CD4-positive, alpha-beta T cell (primary cell): ENCODE data around the gene TMEM269. TPM values are rescaled to one million over a fixed set of nuclear protein-coding genes. Genes with fewer than 3 reads are reported as not detected.

ENCODE experiments used
- ATAC-seq: fragments of 200-7000 bp; cut with Tn5 transposase; one replicate; pipeline ENCODE4 v1.10.0; 2022; ENCODE audit warnings: mild to moderate bottlenecking; ENCODE audit not compliant: poor library complexity
- CTCF ChIA-PET: fragments of 350-600 bp; sonication (Branson Sonifier 250); formaldehyde crosslinking; loops from one replicate; lab custom pipeline; 2021; ENCODE audit warnings: antibody characterized with exemption, inconsistent platforms; lab: Charles Lee
- POLR2A ChIA-PET: fragments of 350-600 bp; sonication (Branson Sonifier 250); formaldehyde crosslinking; loops from one replicate; lab custom pipeline; 2021; ENCODE audit warnings: antibody characterized with exemption, inconsistent platforms; lab: Charles Lee
- DNase-seq, 14 experiments: peaks; one replicate each; pipeline ENCODE4 v3.0.0-alpha.2; 2013 to 2020; ENCODE audit warnings: mixed read lengths in 2 of 14
- H3K27ac ChIP-seq, 2 donors: one replicate each; pipeline versions ENCODE4 v1.5.1 to v1.7.0; 2013; ENCODE audit warnings: low read length in 2 of 2, low read depth in 1 of 2, mild to moderate bottlenecking in 1 of 2
- H3K27me3 ChIP-seq, 2 experiments: 1 replicate in 1 of 2; 2 replicates in 1 of 2; pipeline versions ENCODE4 v1.6.1 to v1.7.0; 2013; ENCODE audit warnings: low read length in 2 of 2, control low read depth in 1 of 2, mild to moderate bottlenecking in 1 of 2, moderate library complexity in 1 of 2; ENCODE audit not compliant: insufficient read depth in 2 of 2, control insufficient read depth in 1 of 2
- H3K36me3 ChIP-seq: one replicate; pipeline ENCODE4 v1.6.1; 2013; ENCODE audit warnings: low read length, control low read depth; ENCODE audit not compliant: insufficient read depth
- H3K4me1 ChIP-seq: one replicate; pipeline ENCODE4 v1.6.1; 2013; ENCODE audit warnings: low read length, control low read depth; ENCODE audit not compliant: insufficient read depth
- H3K4me3 ChIP-seq: one replicate; pipeline ENCODE4 v1.5.1; 2013; ENCODE audit warnings: mild to moderate bottlenecking, low read length, moderate library complexity
- H3K9me3 ChIP-seq, 2 experiments: 1 replicate in 1 of 2; 2 replicates in 1 of 2; pipeline versions ENCODE4 v1.6.1 to v1.7.0; 2013; ENCODE audit warnings: low read length in 2 of 2, mild to moderate bottlenecking in 2 of 2, control low read depth in 1 of 2, moderate library complexity in 1 of 2; ENCODE audit not compliant: control insufficient read depth in 1 of 2, insufficient read depth in 1 of 2
- H3K27ac Mint-ChIP-seq: one replicate; pipeline ENCODE4 v1.8.0; 2020; ENCODE audit warnings: mixed read lengths
- H3K27me3 Mint-ChIP-seq: one replicate; pipeline ENCODE4 v1.8.0; 2021; ENCODE audit warnings: mixed read lengths
- H3K36me3 Mint-ChIP-seq: one replicate; pipeline ENCODE4 v1.8.0; 2021; ENCODE audit warnings: low read depth, mixed read lengths
- H3K4me1 Mint-ChIP-seq: one replicate; pipeline ENCODE4 v1.8.0; 2021; ENCODE audit warnings: low read depth, mixed read lengths
- H3K4me3 Mint-ChIP-seq: one replicate; pipeline ENCODE4 v1.8.0; 2020; ENCODE audit warnings: mild to moderate bottlenecking, mixed read lengths
- H3K9me3 Mint-ChIP-seq: one replicate; pipeline ENCODE4 v1.8.0; 2020; ENCODE audit warnings: mixed read lengths
- CTCF ChIP-seq: fragments of 200-600 bp; IDR thresholded peaks from one replicate; pipeline ENCODE4 v1.8.0; 2022; ENCODE audit warnings: antibody characterized with exemption, mild to moderate bottlenecking
- intact Hi-C, 2 experiments: fragments of 100-400 bp; cut with DNase I in 1 of 2; cut with micrococcal nuclease in 1 of 2; formaldehyde crosslinking; loops; one replicate each; pipeline versions ENCODE4 v1.15.1 to v1.9.0; 2023 to 2025; cut with DNase I, micrococcal nuclease
- total RNA-seq, 174 experiments: library from RNA in 2 of 174; stranded (reverse) in 2 of 174; gene quantifications; one replicate each; pipeline ENCODE4 v1.2.3 and lab custom pipeline; 2021 to 2026

The TMEM269 gene
- total RNA-seq, 2 experiments from 2014 or later = 0.60 to 1.1 TPM

DNA sequence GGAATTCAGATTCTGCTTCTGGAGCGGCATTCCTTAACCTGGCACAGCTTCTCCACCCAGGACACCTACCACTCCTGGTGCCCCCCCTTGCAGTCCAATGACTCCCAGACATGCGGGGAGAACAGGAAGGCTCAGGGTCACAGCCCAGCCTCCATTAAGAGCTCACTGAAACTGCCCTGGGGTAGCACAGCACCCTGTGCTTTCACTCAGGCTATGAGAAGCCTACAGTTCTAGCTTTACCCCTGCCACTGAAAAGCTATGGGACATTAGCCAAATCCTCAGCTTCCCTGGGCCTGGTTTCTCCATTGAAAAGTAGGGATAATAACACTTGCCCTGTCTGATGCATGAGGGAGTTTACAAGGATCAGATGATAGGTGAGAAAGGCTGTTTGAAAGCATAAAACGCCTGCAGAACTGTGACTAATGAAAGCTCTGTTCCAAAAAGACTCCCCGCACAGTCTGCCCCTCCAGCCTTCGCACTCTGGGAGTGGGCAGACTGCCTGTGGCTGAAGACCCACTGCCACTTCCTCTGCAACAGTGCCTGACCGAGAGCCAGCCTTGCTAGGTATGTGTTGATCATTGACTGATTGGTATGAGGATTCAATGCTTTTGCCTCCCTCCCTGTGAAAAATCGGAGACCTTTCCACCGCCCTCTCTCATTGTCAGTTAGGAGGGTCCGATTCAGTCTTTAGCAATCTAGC lies 42.0 kb upstream of the TMEM269 start:
- Mint-ChIP-seq H3K27me3 (no peaks in the 10 kb centered on the region), H3K27ac (no peak overlapping the region), H3K4me3 (no peak overlapping the region), H3K4me1 (no peaks in the 10 kb centered on the region), H3K9me3 (no peaks in the 10 kb centered on the region), H3K36me3 (peaks cover 25% of the 10 kb centered on the region)
- DNase-seq = no peak
- intact Hi-C loops = no loop called here
- Histone ChIP-seq H3K27ac (no peak overlapping the region), H3K36me3 (peaks cover 16% of the 10 kb centered on the region), H3K4me3 (no peak overlapping the region), H3K4me1 (no peaks in the 10 kb centered on the region), H3K27me3 (no peaks in the 10 kb centered on the region), H3K9me3 (no peaks in the 10 kb centered on the region)
- ATAC-seq = no peak
- ChIA-PET CTCF (interaction anchor here (0.6 kb wide), 1 partner anchor 14 kb away, joined by 3 read pairs; no protein-coding TSS in a partner anchor), POLR2A (no interaction called here)
- no peak for TF ChIP-seq CTCF

DNA sequence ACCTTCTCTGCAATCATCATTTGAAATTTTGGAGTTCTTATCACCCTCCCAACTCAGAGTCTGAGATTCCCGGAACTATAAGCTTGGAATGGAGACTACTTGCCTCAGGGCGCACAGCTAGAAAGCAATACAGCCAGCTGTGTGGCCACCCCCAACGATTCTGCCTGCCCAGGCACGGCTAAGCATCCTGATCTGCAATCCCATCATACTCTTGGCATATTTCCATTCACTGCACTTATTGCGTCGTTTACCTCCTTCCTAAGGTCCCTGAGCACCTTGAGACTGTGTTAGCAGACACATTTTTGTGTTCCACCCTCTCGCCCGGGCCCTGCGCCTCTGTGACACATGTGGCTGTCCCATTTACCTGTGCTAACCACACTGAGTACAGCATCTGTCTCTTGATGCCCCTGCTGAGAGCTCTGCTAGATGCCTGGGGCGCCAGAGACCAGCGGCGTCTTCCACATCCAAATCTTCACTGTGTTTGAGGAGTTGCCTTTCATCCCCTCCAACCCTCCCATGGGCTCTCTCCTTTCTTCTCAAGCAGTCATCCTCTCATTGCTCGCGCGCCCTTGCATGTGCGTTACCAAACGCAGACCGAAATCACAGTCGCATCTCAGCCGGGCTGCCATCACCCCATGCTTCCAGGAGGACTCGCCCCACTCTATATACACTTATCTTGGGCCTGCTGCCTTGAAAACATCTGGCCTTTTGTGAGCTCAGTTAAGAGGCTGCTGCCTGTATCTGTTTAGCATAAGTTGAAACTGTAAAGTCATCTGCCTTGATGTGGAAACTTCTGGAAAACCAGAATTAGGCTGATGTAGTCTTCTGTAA lies 41.3 kb upstream of the TMEM269 start:
- Histone ChIP-seq H3K27ac (no peak overlapping the region), H3K27me3 (no peaks in the 10 kb centered on the region), H3K4me3 (no peak overlapping the region), H3K36me3 (peaks cover 22% of the 10 kb centered on the region), H3K4me1 (no peaks in the 10 kb centered on the region), H3K9me3 (no peaks in the 10 kb centered on the region)
- H3K36me3 Mint-ChIP-seq = peaks cover 32% of the 10 kb centered on the region
- TF ChIP-seq CTCF = no peak
- H3K27me3 Mint-ChIP-seq = no peaks in the 10 kb centered on the region
- H3K4me1 Mint-ChIP-seq = no peaks in the 10 kb centered on the region
- POLR2A ChIA-PET = no interaction called here
- CTCF ChIA-PET = interaction anchor here (0.6 kb wide), 1 partner anchor 15 kb away, joined by 3 read pairs; no protein-coding TSS in a partner anchor
- no peak overlapping the region for H3K27ac Mint-ChIP-seq
- ATAC-seq = no peak
- intact Hi-C loops = no loop called here
- no peaks in the 10 kb centered on the region for H3K9me3 Mint-ChIP-seq
- H3K4me3 Mint-ChIP-seq = no peak overlapping the region
- no peak for DNase-seq

- Mint-ChIP-seq H3K9me3 (no peaks in the 10 kb centered on the region), H3K4me3 (no peak overlapping the region), H3K27ac (no peak overlapping the region), H3K36me3 (peaks cover 38% of the 10 kb centered on the region), H3K27me3 (no peaks in the 10 kb centered on the region), H3K4me1 (no peaks in the 10 kb centered on the region)
- no peaks in the 10 kb centered on the region for H3K9me3 ChIP-seq
- DNase-seq = no peak
- no peaks in the 10 kb centered on the region for H3K27me3 ChIP-seq
- intact Hi-C loops = no loop called here
- ATAC-seq = no peak
- no peak for TF ChIP-seq CTCF
- no peak overlapping the region for H3K4me3 ChIP-seq
- POLR2A ChIA-PET = no interaction called here
- H3K4me1 ChIP-seq = no peaks in the 10 kb centered on the region
- no peak overlapping the region for H3K27ac ChIP-seq
- CTCF ChIA-PET = no interaction called here
- peaks cover 27% of the 10 kb centered on the region for H3K36me3 ChIP-seq
These were observed 40.7 kb upstream of the TMEM269 start for GRCh38 chr1:42744148-42744413.
